Right atrium auricular region (tissue), 2 donors: ENCODE results near the gene CXCL11. TPM values are rescaled to one million over a fixed set of nuclear protein-coding genes. Genes with fewer than 3 reads are reported as not detected.

ENCODE experiments used
- DNase-seq: peaks from one replicate; pipeline ENCODE4 v3.0.0-alpha.2; 2019; ENCODE audit warnings: low spot score
- H3K27ac ChIP-seq, 2 donors: fragments of 200-600 bp; sonication (generic); 1 replicate in 1 of 2; 2 replicates in 1 of 2; pipeline ENCODE4 v1.5.1; 2016 to 2019
- H3K27me3 ChIP-seq, 2 donors: fragments of 200-600 bp; sonication (generic); one replicate each; pipeline versions ENCODE4 v1.5.1 to v1.6.0; 2017 to 2019
- H3K36me3 ChIP-seq: fragments of 200-600 bp; sonication (generic); one replicate; pipeline ENCODE4 v1.5.1; 2016
- H3K4me1 ChIP-seq, 2 donors: fragments of 200-600 bp; sonication (generic); one replicate each; pipeline versions ENCODE4 v1.5.1 to v1.6.0; 2017 to 2019
- H3K4me3 ChIP-seq, 2 donors: fragments of 200-600 bp; sonication (generic); 1 replicate in 1 of 2; 2 replicates in 1 of 2; pipeline ENCODE4 v1.5.1; 2017 to 2019; ENCODE audit warnings: mild to moderate bottlenecking in 1 of 2, moderate library complexity in 1 of 2
- H3K9me3 ChIP-seq, 2 donors: fragments of 200-600 bp; sonication (generic); one replicate each; pipeline ENCODE4 v1.5.1; 2019
- total RNA-seq, 2 donors: library from RNA; depleted of rRNA; stranded (reverse); fragments of >200 nt; gene quantifications; one replicate each; pipeline ENCODE4 v1.1.0, GENCODE V29; 2016
- TF ChIP-seq, protein P1 (sequence below), 2 donors: fragments of 200-600 bp; sonication (generic); IDR thresholded peaks; one replicate each; pipeline ENCODE4 v1.5.1; 2019; ENCODE audit warnings: antibody characterized with exemption in 2 of 2

The CXCL11 gene
- total RNA-seq, 2 donors from 2014 or later = not detected

DNA sequence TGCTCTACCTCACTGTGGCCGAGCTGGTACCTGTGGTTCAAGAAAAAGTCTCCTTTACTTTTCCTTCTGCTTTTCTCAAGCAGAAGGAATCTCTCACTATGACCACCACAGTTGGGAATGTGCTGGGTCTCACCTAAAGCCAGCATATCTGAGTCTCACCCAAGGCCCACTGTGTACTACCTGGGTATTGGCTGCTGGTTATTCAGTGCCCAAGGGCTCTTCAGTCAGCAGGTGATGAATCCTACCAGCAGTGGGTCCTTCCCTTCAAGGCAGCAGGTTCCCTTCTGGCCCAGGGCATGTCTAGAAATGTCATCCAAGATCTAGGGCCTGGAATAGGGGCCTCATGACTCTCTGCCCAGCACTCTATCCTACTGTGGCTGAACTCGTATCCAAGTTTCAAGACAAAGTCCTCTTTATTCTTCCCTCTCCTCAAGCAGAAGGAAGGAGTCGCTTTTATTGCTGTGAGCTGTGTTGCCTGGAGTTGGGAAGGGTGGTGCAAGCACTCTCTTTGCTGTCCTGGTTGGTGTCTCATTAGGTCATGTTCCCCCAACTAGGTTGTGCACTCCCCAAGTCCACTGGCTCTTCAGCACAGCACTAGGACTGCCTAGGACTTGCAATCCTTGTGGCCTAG lies 18.7 kb downstream of the CXCL11 start:
- TF ChIP-seq, protein P1, sequence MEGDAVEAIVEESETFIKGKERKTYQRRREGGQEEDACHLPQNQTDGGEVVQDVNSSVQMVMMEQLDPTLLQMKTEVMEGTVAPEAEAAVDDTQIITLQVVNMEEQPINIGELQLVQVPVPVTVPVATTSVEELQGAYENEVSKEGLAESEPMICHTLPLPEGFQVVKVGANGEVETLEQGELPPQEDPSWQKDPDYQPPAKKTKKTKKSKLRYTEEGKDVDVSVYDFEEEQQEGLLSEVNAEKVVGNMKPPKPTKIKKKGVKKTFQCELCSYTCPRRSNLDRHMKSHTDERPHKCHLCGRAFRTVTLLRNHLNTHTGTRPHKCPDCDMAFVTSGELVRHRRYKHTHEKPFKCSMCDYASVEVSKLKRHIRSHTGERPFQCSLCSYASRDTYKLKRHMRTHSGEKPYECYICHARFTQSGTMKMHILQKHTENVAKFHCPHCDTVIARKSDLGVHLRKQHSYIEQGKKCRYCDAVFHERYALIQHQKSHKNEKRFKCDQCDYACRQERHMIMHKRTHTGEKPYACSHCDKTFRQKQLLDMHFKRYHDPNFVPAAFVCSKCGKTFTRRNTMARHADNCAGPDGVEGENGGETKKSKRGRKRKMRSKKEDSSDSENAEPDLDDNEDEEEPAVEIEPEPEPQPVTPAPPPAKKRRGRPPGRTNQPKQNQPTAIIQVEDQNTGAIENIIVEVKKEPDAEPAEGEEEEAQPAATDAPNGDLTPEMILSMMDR (IDR thresholded peaks at IDR 0.05) = no peak
- Histone ChIP-seq H3K9me3 (no peaks in the 10 kb centered on the region), H3K4me3 (no peak overlapping the region), H3K27me3 (no peaks in the 10 kb centered on the region), H3K36me3 (no peaks in the 10 kb centered on the region), H3K27ac (no peak overlapping the region), H3K4me1 (no peaks in the 10 kb centered on the region)
- DNase-seq = no peak

DNA sequence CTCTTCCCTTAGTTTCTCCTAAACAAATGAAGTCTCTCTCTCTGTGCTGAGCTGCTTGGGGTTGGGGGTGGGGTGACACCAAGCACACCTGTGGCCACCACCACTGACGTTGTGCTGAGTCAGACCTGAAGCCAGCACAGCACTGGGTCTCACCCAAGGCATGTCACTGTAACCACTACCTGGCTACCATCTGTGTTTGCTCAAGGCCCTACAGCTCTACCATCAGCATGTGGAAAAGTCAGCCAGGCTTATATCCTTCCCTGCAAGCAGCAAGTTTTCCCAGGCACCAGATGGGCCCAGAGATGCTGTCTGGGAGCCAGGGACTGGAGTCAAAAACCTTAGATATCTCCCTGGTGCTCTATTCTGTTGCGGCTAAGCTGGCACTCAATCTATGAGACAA lies 19.5 kb downstream of the CXCL11 start:
- TF ChIP-seq, protein P1 (IDR thresholded peaks at IDR 0.05) = no peak
- H3K9me3 ChIP-seq = no peaks in the 10 kb centered on the region
- no peak for DNase-seq

DNA sequence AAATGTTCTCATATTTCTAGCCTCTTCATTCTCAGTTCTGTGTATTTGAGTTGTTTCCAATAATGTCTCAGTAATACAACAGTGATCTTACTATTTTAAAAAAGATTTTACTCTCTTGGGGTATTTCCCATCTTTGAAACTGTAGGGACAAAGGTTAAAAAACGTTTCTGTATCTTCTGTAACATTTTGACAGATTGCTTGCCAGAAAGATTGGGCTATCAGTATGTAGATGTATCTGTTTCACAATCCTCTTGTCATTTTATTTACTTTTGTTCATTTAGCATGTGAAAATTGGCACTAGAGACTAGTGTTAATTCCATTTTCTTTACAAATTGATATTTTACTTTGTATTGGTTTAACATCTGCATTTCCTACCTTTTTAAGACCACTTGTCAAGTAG lies 22.3 kb downstream of the CXCL11 start:
- Histone ChIP-seq H3K4me3 (no peak overlapping the region), H3K27ac (no peak overlapping the region), H3K4me1 (peaks cover 0 to 6% of the 10 kb centered on the region in 2 donors), H3K9me3 (no peaks in the 10 kb centered on the region), H3K36me3 (no peaks in the 10 kb centered on the region), H3K27me3 (no peaks in the 10 kb centered on the region)
- no peak for DNase-seq
- TF ChIP-seq, protein P1 (IDR thresholded peaks at IDR 0.05) = no peak

More for the DNA sequence above, 19.5 kb downstream of the CXCL11 start:
- Histone ChIP-seq H3K4me1 (peaks cover 0 to 4% of the 10 kb centered on the region in 2 donors), H3K27me3 (no peaks in the 10 kb centered on the region), H3K36me3 (no peaks in the 10 kb centered on the region), H3K4me3 (no peak overlapping the region), H3K27ac (no peak overlapping the region)

- H3K27me3 ChIP-seq = no peaks in the 10 kb centered on the region
- peak overlapping the region; percentile 46 to 63 for H3K27ac ChIP-seq
- H3K4me1 ChIP-seq = peaks cover 0 to 6% of the 10 kb centered on the region in 2 donors
- TF ChIP-seq, protein P1 (IDR thresholded peaks at IDR 0.05) = no peak
- peak overlapping the region in 1 of 2 donors; percentile 22 for H3K4me3 ChIP-seq
- H3K36me3 ChIP-seq = no peaks in the 10 kb centered on the region
- DNase-seq = no peak
- H3K9me3 ChIP-seq = no peaks in the 10 kb centered on the region
Observed at GRCh38 chr4:76012388-76012801, 23.5 kb downstream of the CXCL11 start.

DNA sequence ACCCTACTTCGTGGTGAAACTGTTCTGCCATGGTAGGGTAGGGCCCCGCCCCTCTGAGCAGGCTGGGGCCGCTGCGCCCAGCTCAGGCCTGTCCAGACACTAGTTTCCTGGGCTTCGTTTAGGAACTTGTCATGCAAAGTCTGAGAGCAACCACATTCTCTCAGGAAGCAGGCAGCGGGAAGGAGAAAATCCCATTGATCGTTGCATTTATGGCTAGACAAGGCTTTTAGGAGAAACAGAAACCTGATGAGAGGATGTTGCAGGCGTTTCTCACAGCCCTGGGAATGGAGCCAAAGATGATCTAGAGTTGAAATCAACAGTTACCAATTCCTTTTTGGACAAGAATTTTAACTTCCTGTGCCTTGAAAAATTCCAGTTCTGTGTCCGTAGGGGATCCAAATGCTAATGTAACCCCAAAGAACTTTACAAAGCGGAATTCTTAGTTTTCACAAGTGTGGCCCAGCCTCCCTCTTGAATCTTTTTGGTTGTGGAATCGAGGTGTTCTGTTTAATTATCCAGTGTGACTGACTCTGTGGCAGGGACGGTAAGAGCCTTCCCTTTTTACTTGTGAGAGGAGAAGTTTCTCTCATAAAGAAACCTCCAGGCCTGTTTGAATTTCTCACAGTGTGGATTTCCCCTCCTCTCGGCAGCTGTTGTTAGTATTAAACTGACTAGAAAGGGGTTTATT lies 24.0 kb downstream of the CXCL11 start:
- Histone ChIP-seq H3K9me3 (no peaks in the 10 kb centered on the region), H3K27ac (peak overlapping the region; percentile 46 to 63), H3K27me3 (no peaks in the 10 kb centered on the region), H3K4me3 (peak overlapping the region in 1 of 2 donors; percentile 22), H3K4me1 (peaks cover 0 to 6% of the 10 kb centered on the region in 2 donors), H3K36me3 (no peaks in the 10 kb centered on the region)
- TF ChIP-seq, protein P1 (IDR thresholded peaks at IDR 0.05) = no peak
- DNase-seq = no peak
